Fibroblast of peridontal ligament (primary cell): ENCODE results near the gene SYNGAP1.
A peak's percentile ranks its signal among the peaks of the same experiment; 100 is the strongest.

ENCODE experiments used
- DNase-seq: peaks from one replicate; pipeline ENCODE4 v3.0.0-alpha.2; 2010; ENCODE audit errors: extremely low read depth

The SYNGAP1 gene

GRCh38 chr6:33404884-33405283, 15.0 kb upstream of the SYNGAP1 start:
- no peak for DNase-seq

GRCh38 chr6:33405386-33405940, 14.4 kb upstream of the SYNGAP1 start:
- no peak for DNase-seq

- no peak for DNase-seq
These were observed 13.7 kb upstream of the SYNGAP1 start for GRCh38 chr6:33406126-33406525.

GRCh38 chr6:33407132-33407718, 12.6 kb upstream of the SYNGAP1 start:
- peak; percentile 86 for DNase-seq

GRCh38 chr6:33410050-33410710, 9.7 kb upstream of the SYNGAP1 start:
- peak; percentile 95 for DNase-seq

GRCh38 chr6:33410711-33411631, 8.9 kb upstream of the SYNGAP1 start, which contains the start of gene PHF1:
Gene PHF1, plus strand, starts transcription at chr6:33411014. Its CDS starts 1,250 bp downstream, at chr6:33412264.
- peak; percentile 76 for DNase-seq

- no peak for DNase-seq
These were observed 8.2 kb upstream of the SYNGAP1 start for GRCh38 chr6:33411632-33412005.

GRCh38 chr6:33412140-33413009, 7.5 kb upstream of the SYNGAP1 start:
- DNase-seq: no peak

GRCh38 chr6:33413241-33414120, 6.4 kb upstream of the SYNGAP1 start:
- DNase-seq: no peak

GRCh38 chr6:33414592-33415271, 5.1 kb upstream of the SYNGAP1 start:
- no peak for DNase-seq

GRCh38 chr6:33415831-33416230, 4.0 kb upstream of the SYNGAP1 start:
- DNase-seq: no peak

GRCh38 chr6:33416386-33417127, 3.3 kb upstream of the SYNGAP1 start:
- no peak for DNase-seq

GRCh38 chr6:33417128-33417902, 2.5 kb upstream of the SYNGAP1 start:
- DNase-seq: peak; percentile 79

GRCh38 chr6:33417903-33418689, 1.8 kb upstream of the SYNGAP1 start, which contains the start of gene CUTA:
Gene CUTA, minus strand, starts transcription at chr6:33418107. Its CDS starts 107 bp downstream, at chr6:33418000.
- DNase-seq: peak; percentile 99

- DNase-seq: no peak
These were observed 1.1 kb upstream of the SYNGAP1 start for GRCh38 chr6:33418690-33419291.

GRCh38 chr6:33420491-33421343, 852 bp downstream of the SYNGAP1 start:
- no peak for DNase-seq
